ENCODE measurements around the gene UQCRQ. TPM values are rescaled to one million over a fixed set of nuclear protein-coding genes. Genes with fewer than 3 reads are reported as not detected.
"Not testable (repeated sequence)": the region's sequence is repeated elsewhere in the genome, so short reads cannot be mapped to it uniquely, and the experiment has no call there.

UQCRQ gene
- total RNA-seq, 1 donor from 2014 or later: 176 TPM

GRCh38 chr5:132834057-132834456 is 32.4 kb upstream of the UQCRQ start:
- no peak for DNase-seq

- no peak for DNase-seq
Measured at GRCh38 chr5:132836852-132837251, 29.6 kb upstream of the UQCRQ start.

- DNase-seq: no peak
Measured at GRCh38 chr5:132837868-132838267, 28.6 kb upstream of the UQCRQ start.

- no peak for DNase-seq
Measured at GRCh38 chr5:132838516-132839282, 27.7 kb upstream of the UQCRQ start.

- no peak for DNase-seq
Measured at GRCh38 chr5:132839426-132840301, 26.8 kb upstream of the UQCRQ start.

- DNase-seq: no peak
Measured at GRCh38 chr5:132840313-132840712, 26.1 kb upstream of the UQCRQ start.

- no peak for DNase-seq
Measured at GRCh38 chr5:132840896-132841295, 25.5 kb upstream of the UQCRQ start.

GRCh38 chr5:132841305-132841704 is 25.1 kb upstream of the UQCRQ start:
- DNase-seq: no peak

GRCh38 chr5:132848270-132848669 is 18.2 kb upstream of the UQCRQ start:
- DNase-seq: no peak

- DNase-seq: no peak
Measured at GRCh38 chr5:132849347-132849746, 17.1 kb upstream of the UQCRQ start.

- no peak for DNase-seq
Measured at GRCh38 chr5:132850066-132850465, 16.4 kb upstream of the UQCRQ start.

- no peak for DNase-seq
Measured at GRCh38 chr5:132853323-132853722, 13.1 kb upstream of the UQCRQ start.

- no peak for DNase-seq
Measured at GRCh38 chr5:132853790-132854189, 12.7 kb upstream of the UQCRQ start.

GRCh38 chr5:132854301-132854700 is 12.1 kb upstream of the UQCRQ start:
- no peak for DNase-seq

GRCh38 chr5:132854992-132855391 is 11.4 kb upstream of the UQCRQ start:
- not testable (repeated sequence) for DNase-seq

- DNase-seq: no peak
Measured at GRCh38 chr5:132856011-132856410, 10.4 kb upstream of the UQCRQ start.

GRCh38 chr5:132859889-132860437 is 6.5 kb upstream of the UQCRQ start:
- DNase-seq: no peak

- DNase-seq: no peak
Measured at GRCh38 chr5:132860742-132861141, 5.7 kb upstream of the UQCRQ start.

GRCh38 chr5:132865668-132866341 is 637 bp upstream of the UQCRQ start:
- DNase-seq: no peak

- DNase-seq: no peak
Measured at GRCh38 chr5:132867046-132867451, 607 bp downstream of the UQCRQ start.

- no peak for DNase-seq
Measured at GRCh38 chr5:132868754-132869153, 2.3 kb downstream of the UQCRQ start.

GRCh38 chr5:132870801-132871200 is 4.4 kb downstream of the UQCRQ start:
- peak; percentile 26 for DNase-seq

All from tongue (tissue), 2 donors.